Panc1 (cell line): ENCODE data around the gene C16orf86. TPM values are rescaled to one million over a fixed set of nuclear protein-coding genes. Genes with fewer than 3 reads are reported as not detected.

Experiments used
- ATAC-seq: fragments of 200-7000 bp; cut with Tn5 transposase; 2 replicates; pipeline ENCODE4 v1.9.1; 2020; ENCODE audit warnings: mild to moderate bottlenecking, moderate library complexity
- BruUV-seq: library from RNA; stranded (reverse); fragments of 400-500 nt; replicated peaks from 2 replicates; lab custom pipeline; 2021; lab: Mats Ljungman, UMichigan
- CTCF ChIA-PET: fragments of 300-600 bp; sonication (Branson Sonifier 250); formaldehyde crosslinking; loops from one replicate; lab custom pipeline; 2022; ENCODE audit warnings: antibody characterized with exemption; lab: Charles Lee
- POLR2A ChIA-PET: fragments of 300-600 bp; sonication (Branson Sonifier 250); formaldehyde crosslinking; loops from one replicate; lab custom pipeline; 2022; ENCODE audit warnings: antibody characterized with exemption; lab: Charles Lee
- DNase-seq: peaks from one replicate; pipeline ENCODE4 v3.0.0-alpha.2; 2010; ENCODE audit warnings: low read depth, low spot score
- H3K27ac ChIP-seq: 2 replicates; pipeline ENCODE4 v1.5.1; 2011; ENCODE audit warnings: mild to moderate bottlenecking, low read length, inconsistent platforms
- H3K27me3 ChIP-seq: fragments of 200-500 bp; sonication (Bioruptor generic); 2 replicates; pipeline ENCODE4 v1.6.0; 2014; ENCODE audit warnings: low read length, inconsistent platforms; ENCODE audit not compliant: control insufficient read depth, insufficient read depth
- H3K36me3 ChIP-seq: fragments of 200-500 bp; sonication (Bioruptor generic); 2 replicates; pipeline ENCODE4 v1.5.1; 2014; ENCODE audit warnings: inconsistent platforms, mild to moderate bottlenecking, low read length, moderate library complexity; ENCODE audit not compliant: control insufficient read depth, insufficient read depth
- H3K4me1 ChIP-seq: 2 replicates; pipeline ENCODE4 v1.5.1; 2011; ENCODE audit warnings: inconsistent platforms, mild to moderate bottlenecking, low read length, moderate library complexity; ENCODE audit not compliant: control insufficient read depth, insufficient read depth
- H3K4me3 ChIP-seq, 2 experiments: 2 replicates each; pipeline ENCODE4 v1.5.1; 2011 to 2012; ENCODE audit warnings: low read depth in 2 of 2, low read length in 2 of 2, mild to moderate bottlenecking in 2 of 2, inconsistent platforms in 1 of 2, moderate library complexity in 1 of 2
- H3K9me3 ChIP-seq: fragments of 200-500 bp; sonication (Bioruptor generic); 2 replicates; pipeline ENCODE4 v1.5.1; 2014; ENCODE audit warnings: low read depth, mild to moderate bottlenecking, inconsistent platforms, low read length, moderate library complexity; ENCODE audit not compliant: control insufficient read depth, insufficient read depth
- POLR2AphosphoS5 ChIP-seq: IDR thresholded peaks from 2 replicates; pipeline ENCODE4 v1.6.1; 2012; ENCODE audit warnings: mild to moderate bottlenecking, low read depth, low read length, moderate library complexity
- SIN3A ChIP-seq: IDR thresholded peaks from 2 replicates; pipeline ENCODE4 v1.6.1; 2012; ENCODE audit warnings: low read depth, mild to moderate bottlenecking, low read length, moderate library complexity, borderline replicate concordance; ENCODE audit not compliant: insufficient read depth
- TCF7L2 ChIP-seq: IDR thresholded peaks from 2 replicates; pipeline ENCODE4 v1.6.1; 2011; ENCODE audit warnings: mild to moderate bottlenecking, low read depth, low read length, inconsistent platforms
- in situ Hi-C: cut with HindIII; loops from 2 replicates; pipeline ENCODE4 v1.10.0; 2016; ENCODE audit warnings: low sequenced_read_pairs, low pct_unique_long_range_greater_than_20kb
- intact Hi-C: fragments of 100-400 bp; cut with micrococcal nuclease; formaldehyde crosslinking; loops from one replicate; pipeline ENCODE4 v1.10.0; 2022; ENCODE audit not compliant: unreplicated experiment
- total RNA-seq: library from RNA; stranded (reverse); gene quantifications from one replicate; pipeline ENCODE4 v1.2.1, GENCODE V29; 2021; ENCODE audit not compliant: unreplicated experiment
- TF ChIP-seq, protein P1 (sequence below), 2 experiments: IDR thresholded peaks; 2 replicates each; pipeline ENCODE4 v1.6.1; 2011 to 2012; ENCODE audit warnings: low read depth in 2 of 2, control low read depth in 1 of 2, low read length in 1 of 2, mild to moderate bottlenecking in 1 of 2, moderate library complexity in 1 of 2; ENCODE audit not compliant: insufficient read depth in 1 of 2
- TF ChIP-seq, protein P2 (sequence below): fragments of 450-650 bp; IDR thresholded peaks from 2 replicates; pipeline ENCODE4 v1.5.1; 2017; ENCODE audit warnings: mild to moderate bottlenecking

C16orf86 gene
- total RNA-seq, 1 experiment from 2014 or later, result 0.80 TPM

DNA sequence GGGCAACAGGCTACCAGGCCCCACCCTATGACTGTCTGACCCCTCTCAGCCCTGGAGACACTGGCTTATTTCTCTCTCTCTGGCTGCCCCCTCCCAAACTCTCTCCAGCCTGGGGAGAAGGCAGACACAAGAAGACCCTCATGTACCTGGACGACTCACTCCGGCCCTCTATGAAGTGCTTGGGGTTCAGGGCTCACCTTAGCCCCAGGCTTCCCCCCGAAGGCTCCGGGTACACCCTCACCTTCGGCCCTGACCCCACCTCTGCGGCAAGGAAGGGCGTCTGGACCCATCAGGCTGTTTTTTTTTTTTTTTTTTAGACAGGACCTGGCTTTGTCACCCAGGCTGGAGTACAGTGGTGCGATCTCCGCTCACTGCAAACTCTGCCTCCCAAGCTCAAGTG, 22.6 kb upstream of the C16orf86 start:
- intact Hi-C loops (loop anchor here (10.0 kb wide), 1 partner anchor 99 kb away; no protein-coding TSS in a partner anchor), in situ Hi-C loops (no loop called here)
- DNase-seq, result no peak
- Histone ChIP-seq H3K27me3 (no peaks in the 10 kb centered on the region), H3K4me3 (no peak overlapping the region), H3K4me1 (no peaks in the 10 kb centered on the region), H3K9me3 (no peaks in the 10 kb centered on the region), H3K36me3 (no peaks in the 10 kb centered on the region), H3K27ac (no peak overlapping the region)
- no peak for TF ChIP-seq SIN3A
- TF ChIP-seq POLR2AphosphoS5, result no peak
- TF ChIP-seq TCF7L2, result no peak
- TF ChIP-seq, protein P1, sequence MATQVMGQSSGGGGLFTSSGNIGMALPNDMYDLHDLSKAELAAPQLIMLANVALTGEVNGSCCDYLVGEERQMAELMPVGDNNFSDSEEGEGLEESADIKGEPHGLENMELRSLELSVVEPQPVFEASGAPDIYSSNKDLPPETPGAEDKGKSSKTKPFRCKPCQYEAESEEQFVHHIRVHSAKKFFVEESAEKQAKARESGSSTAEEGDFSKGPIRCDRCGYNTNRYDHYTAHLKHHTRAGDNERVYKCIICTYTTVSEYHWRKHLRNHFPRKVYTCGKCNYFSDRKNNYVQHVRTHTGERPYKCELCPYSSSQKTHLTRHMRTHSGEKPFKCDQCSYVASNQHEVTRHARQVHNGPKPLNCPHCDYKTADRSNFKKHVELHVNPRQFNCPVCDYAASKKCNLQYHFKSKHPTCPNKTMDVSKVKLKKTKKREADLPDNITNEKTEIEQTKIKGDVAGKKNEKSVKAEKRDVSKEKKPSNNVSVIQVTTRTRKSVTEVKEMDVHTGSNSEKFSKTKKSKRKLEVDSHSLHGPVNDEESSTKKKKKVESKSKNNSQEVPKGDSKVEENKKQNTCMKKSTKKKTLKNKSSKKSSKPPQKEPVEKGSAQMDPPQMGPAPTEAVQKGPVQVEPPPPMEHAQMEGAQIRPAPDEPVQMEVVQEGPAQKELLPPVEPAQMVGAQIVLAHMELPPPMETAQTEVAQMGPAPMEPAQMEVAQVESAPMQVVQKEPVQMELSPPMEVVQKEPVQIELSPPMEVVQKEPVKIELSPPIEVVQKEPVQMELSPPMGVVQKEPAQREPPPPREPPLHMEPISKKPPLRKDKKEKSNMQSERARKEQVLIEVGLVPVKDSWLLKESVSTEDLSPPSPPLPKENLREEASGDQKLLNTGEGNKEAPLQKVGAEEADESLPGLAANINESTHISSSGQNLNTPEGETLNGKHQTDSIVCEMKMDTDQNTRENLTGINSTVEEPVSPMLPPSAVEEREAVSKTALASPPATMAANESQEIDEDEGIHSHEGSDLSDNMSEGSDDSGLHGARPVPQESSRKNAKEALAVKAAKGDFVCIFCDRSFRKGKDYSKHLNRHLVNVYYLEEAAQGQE (IDR thresholded peaks at IDR 0.05; ENCODE audit: insufficient read depth in 1 of 2, low read depth in 2 of 2, low read length in 1 of 2), result no peak
- TF ChIP-seq, protein P2, sequence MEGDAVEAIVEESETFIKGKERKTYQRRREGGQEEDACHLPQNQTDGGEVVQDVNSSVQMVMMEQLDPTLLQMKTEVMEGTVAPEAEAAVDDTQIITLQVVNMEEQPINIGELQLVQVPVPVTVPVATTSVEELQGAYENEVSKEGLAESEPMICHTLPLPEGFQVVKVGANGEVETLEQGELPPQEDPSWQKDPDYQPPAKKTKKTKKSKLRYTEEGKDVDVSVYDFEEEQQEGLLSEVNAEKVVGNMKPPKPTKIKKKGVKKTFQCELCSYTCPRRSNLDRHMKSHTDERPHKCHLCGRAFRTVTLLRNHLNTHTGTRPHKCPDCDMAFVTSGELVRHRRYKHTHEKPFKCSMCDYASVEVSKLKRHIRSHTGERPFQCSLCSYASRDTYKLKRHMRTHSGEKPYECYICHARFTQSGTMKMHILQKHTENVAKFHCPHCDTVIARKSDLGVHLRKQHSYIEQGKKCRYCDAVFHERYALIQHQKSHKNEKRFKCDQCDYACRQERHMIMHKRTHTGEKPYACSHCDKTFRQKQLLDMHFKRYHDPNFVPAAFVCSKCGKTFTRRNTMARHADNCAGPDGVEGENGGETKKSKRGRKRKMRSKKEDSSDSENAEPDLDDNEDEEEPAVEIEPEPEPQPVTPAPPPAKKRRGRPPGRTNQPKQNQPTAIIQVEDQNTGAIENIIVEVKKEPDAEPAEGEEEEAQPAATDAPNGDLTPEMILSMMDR, result no peak
- CTCF ChIA-PET, result no interaction called here
- POLR2A ChIA-PET, result no interaction called here
- no peak for ATAC-seq
- no TSS peak for BruUV-seq

DNA sequence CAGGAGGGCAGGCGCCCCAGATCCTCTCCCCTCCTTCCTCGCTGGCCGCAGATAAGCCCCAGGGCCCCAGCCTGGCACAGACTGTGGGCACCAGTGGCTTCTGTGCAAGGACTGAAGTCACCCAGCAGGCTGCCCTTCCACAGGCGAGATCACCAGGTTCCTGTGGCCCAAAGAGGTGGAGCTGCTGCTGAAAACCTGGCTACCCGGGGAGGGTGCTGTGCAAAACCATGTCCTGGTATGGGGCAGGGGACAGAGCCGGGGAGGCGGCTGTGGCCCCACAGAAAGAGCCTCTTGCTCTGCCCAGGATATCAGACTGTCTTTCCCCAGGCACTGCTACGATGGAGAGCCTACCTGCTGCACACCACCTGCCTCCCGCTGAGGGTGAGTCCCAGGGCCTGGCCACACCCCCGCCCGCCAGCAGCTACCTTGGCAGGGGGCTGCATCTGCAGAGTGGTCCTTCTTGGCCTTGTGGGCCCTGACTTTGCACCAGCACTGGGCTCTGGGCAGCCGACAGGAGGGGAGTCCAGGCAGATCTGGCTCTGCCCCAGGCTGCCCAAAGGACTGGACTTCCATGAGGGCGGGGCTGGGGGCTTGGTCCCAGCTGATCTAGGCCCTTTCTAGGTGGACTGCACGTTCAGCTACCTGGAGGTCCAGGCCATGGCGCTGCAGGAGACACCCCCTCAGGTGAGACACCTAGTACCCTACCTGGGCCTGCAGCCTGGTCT, 21.1 kb upstream of the C16orf86 start:
- intact Hi-C loops, result loop anchor here (10.0 kb wide), 1 partner anchor 101 kb away; no protein-coding TSS in a partner anchor
- Histone ChIP-seq H3K4me1 (no peaks in the 10 kb centered on the region), H3K27me3 (no peaks in the 10 kb centered on the region), H3K4me3 (no peak overlapping the region), H3K9me3 (no peaks in the 10 kb centered on the region), H3K27ac (no peak overlapping the region), H3K36me3 (no peaks in the 10 kb centered on the region)
- no peak for ATAC-seq
- no TSS peak for BruUV-seq
- no peak for TF ChIP-seq POLR2AphosphoS5
- no peak for TF ChIP-seq TCF7L2
- TF ChIP-seq, protein P2, result no peak
- TF ChIP-seq SIN3A, result no peak
- TF ChIP-seq, protein P1 (IDR thresholded peaks at IDR 0.05; ENCODE audit: insufficient read depth in 1 of 2, low read depth in 2 of 2, low read length in 1 of 2), result no peak
- POLR2A ChIA-PET, result no interaction called here
- CTCF ChIA-PET, result interaction anchor here (0.6 to 0.9 kb wide), 3 partner anchors 24 to 98 kb away, joined by 3 read pairs; no protein-coding TSS in a partner anchor
- in situ Hi-C loops, result no loop called here
- DNase-seq, result no peak
